SK-N-SH (cell line): ENCODE data around the gene MET.

Experiments
- CHD2 ChIP-seq: fragments of 150-350 bp; IDR thresholded peaks from 2 replicates; pipeline ENCODE4 v1.6.1; 2018; ENCODE audit warnings: low read length; ENCODE audit not compliant: partially characterized antibody
- EP300 ChIP-seq, 2 experiments: IDR thresholded peaks; 2 replicates each; pipeline versions ENCODE4 v1.4.0 to v1.6.1; 2012; ENCODE audit warnings: borderline replicate concordance in 1 of 2, low read depth in 1 of 2, low read length in 1 of 2
- FOSL2 ChIP-seq: IDR thresholded peaks from 2 replicates; pipeline ENCODE4 v1.4.0; 2012; ENCODE audit warnings: low read depth, mild to moderate bottlenecking, moderate library complexity, borderline replicate concordance
- JUND ChIP-seq: IDR thresholded peaks from 2 replicates; pipeline ENCODE4 v1.4.0; 2012
- MAX ChIP-seq: IDR thresholded peaks from 2 replicates; pipeline ENCODE4 v1.4.0; 2012; ENCODE audit warnings: low read depth
- RCOR1 ChIP-seq: fragments of 150-350 bp; IDR thresholded peaks from 2 replicates; pipeline ENCODE4 v1.6.1; 2017; ENCODE audit warnings: antibody characterized with exemption, low read length
- SIN3A ChIP-seq: IDR thresholded peaks from 2 replicates; pipeline ENCODE4 v1.6.1; 2012; ENCODE audit warnings: low read depth, mild to moderate bottlenecking, low read length, moderate library complexity, borderline replicate concordance
- TAF1 ChIP-seq: IDR thresholded peaks from 2 replicates; pipeline ENCODE4 v1.6.1; 2012; ENCODE audit warnings: low read depth, mild to moderate bottlenecking, low read length, moderate library complexity, borderline replicate concordance
- TCF12 ChIP-seq: IDR thresholded peaks from 2 replicates; pipeline ENCODE4 v1.4.0; 2012
- TF ChIP-seq, protein P1 (sequence below): fragments of 200-600 bp; sonication (generic); IDR thresholded peaks from 2 replicates; pipeline ENCODE4 v1.6.1; 2017; ENCODE audit warnings: antibody characterized with exemption, mild to moderate bottlenecking, moderate library complexity
- TF ChIP-seq, protein P2 (sequence below): fragments of 150-350 bp; IDR thresholded peaks from 2 replicates; pipeline ENCODE4 v1.6.1; 2017; ENCODE audit warnings: antibody characterized with exemption, low read length, low read depth, borderline replicate concordance

GRCh38 chr7:116702046-116702785 is 30.2 kb downstream of the MET start:
- no peak for TF ChIP-seq CHD2
- TF ChIP-seq MAX, result no peak
- TF ChIP-seq, protein P1, sequence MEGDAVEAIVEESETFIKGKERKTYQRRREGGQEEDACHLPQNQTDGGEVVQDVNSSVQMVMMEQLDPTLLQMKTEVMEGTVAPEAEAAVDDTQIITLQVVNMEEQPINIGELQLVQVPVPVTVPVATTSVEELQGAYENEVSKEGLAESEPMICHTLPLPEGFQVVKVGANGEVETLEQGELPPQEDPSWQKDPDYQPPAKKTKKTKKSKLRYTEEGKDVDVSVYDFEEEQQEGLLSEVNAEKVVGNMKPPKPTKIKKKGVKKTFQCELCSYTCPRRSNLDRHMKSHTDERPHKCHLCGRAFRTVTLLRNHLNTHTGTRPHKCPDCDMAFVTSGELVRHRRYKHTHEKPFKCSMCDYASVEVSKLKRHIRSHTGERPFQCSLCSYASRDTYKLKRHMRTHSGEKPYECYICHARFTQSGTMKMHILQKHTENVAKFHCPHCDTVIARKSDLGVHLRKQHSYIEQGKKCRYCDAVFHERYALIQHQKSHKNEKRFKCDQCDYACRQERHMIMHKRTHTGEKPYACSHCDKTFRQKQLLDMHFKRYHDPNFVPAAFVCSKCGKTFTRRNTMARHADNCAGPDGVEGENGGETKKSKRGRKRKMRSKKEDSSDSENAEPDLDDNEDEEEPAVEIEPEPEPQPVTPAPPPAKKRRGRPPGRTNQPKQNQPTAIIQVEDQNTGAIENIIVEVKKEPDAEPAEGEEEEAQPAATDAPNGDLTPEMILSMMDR, result no peak
- no peak for TF ChIP-seq RCOR1
- TF ChIP-seq TAF1, result no peak
- no peak for TF ChIP-seq SIN3A
- no peak for TF ChIP-seq JUND
- peak; percentile 37; the same call in 1 of the 2 replicates for TF ChIP-seq TCF12
- TF ChIP-seq, protein P2, sequence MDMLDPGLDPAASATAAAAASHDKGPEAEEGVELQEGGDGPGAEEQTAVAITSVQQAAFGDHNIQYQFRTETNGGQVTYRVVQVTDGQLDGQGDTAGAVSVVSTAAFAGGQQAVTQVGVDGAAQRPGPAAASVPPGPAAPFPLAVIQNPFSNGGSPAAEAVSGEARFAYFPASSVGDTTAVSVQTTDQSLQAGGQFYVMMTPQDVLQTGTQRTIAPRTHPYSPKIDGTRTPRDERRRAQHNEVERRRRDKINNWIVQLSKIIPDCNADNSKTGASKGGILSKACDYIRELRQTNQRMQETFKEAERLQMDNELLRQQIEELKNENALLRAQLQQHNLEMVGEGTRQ, result no peak
- no peak for TF ChIP-seq EP300 (IDR thresholded peaks at IDR 0.05; ENCODE audit: borderline replicate concordance in 1 of 2, low read depth in 1 of 2, low read length in 1 of 2)
- TF ChIP-seq FOSL2, result no peak
